ENCODE results near the gene CDC7.

The CDC7 gene

DNA sequence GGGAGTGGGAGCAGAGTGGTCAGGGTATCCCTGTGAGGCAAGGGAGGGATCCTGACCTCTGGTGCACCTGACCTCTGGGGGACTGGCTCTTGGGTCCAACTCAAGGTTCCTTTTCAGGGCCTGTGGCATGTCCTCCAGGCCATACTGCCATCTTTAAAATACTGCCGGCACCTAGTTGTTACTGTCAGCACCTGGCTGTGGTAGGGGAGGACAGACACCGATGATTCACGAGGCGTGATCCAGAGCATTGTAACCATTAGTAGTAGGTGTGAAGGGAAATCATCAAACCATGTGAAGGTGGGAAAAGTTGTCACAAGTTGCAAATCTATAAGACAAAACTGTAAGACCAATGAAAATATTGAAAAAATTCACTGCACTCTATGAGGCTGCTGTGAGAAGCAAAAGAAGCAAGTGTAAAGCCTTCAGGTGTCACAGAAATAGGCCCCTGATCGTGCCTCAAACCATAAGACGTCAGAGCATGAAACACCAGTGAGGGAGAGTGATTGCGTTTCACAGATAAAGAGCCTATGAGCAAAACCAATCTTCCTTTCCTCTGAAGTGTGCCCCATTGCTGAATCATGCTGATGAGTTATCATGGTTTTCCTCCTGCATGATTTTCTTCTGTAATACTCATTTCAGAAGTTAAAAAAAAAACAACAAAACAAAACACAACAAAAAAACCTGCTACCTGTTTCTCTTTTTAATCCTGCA, 55.3 kb downstream of the CDC7 start:
- DNase-seq (ENCODE audit: extremely low read depth, low read depth) = peak; percentile 44
- TF ChIP-seq, protein P1, sequence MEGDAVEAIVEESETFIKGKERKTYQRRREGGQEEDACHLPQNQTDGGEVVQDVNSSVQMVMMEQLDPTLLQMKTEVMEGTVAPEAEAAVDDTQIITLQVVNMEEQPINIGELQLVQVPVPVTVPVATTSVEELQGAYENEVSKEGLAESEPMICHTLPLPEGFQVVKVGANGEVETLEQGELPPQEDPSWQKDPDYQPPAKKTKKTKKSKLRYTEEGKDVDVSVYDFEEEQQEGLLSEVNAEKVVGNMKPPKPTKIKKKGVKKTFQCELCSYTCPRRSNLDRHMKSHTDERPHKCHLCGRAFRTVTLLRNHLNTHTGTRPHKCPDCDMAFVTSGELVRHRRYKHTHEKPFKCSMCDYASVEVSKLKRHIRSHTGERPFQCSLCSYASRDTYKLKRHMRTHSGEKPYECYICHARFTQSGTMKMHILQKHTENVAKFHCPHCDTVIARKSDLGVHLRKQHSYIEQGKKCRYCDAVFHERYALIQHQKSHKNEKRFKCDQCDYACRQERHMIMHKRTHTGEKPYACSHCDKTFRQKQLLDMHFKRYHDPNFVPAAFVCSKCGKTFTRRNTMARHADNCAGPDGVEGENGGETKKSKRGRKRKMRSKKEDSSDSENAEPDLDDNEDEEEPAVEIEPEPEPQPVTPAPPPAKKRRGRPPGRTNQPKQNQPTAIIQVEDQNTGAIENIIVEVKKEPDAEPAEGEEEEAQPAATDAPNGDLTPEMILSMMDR (IDR thresholded peaks at IDR 0.05; ENCODE audit: low read depth, low read length) = no peak

- TF ChIP-seq, protein P1 (IDR thresholded peaks at IDR 0.05; ENCODE audit: low read depth, low read length) = no peak
- DNase-seq (ENCODE audit: extremely low read depth, low read depth) = no peak
These were observed 55.9 kb downstream of the CDC7 start for GRCh38 chr1:91556556-91556955.

DNA sequence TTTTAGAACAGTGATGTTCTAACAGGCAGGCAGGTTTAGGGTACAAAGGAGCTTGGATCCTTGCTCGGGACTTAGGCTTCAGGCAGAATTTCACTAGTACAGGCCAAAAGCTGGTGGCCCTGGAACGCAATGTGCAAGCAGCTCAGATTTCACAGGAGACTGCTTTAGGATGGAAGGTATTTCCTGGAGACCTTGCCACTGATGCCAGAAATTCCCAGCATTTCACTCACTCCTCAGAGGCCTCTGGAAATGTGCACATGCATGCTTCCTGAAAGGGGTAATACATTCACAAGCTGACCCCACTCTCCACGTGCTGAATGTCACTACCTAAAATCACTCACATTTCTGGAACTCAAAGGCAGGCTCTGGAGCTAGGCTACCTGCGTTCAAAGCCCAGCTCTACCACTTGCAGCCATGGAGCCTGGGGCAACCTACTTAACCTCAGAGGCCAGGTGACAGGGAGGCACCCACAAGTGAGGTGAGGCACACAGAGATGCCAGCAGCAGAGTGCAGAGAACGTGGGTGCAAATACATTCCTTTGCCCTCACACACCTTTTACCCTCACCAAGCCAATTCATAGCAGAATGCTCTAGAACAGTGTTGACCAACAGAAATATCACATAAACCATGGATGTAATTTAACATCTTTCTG, 56.5 kb downstream of the CDC7 start:
- TF ChIP-seq, protein P1 (IDR thresholded peaks at IDR 0.05; ENCODE audit: low read depth, low read length) = no peak
- no peak for DNase-seq (ENCODE audit: extremely low read depth, low read depth)

GRCh38 chr1:91557826-91558225, 57.2 kb downstream of the CDC7 start:
- no peak for DNase-seq (ENCODE audit: extremely low read depth, low read depth)
- TF ChIP-seq, protein P1 (IDR thresholded peaks at IDR 0.05; ENCODE audit: low read depth, low read length) = no peak

DNA sequence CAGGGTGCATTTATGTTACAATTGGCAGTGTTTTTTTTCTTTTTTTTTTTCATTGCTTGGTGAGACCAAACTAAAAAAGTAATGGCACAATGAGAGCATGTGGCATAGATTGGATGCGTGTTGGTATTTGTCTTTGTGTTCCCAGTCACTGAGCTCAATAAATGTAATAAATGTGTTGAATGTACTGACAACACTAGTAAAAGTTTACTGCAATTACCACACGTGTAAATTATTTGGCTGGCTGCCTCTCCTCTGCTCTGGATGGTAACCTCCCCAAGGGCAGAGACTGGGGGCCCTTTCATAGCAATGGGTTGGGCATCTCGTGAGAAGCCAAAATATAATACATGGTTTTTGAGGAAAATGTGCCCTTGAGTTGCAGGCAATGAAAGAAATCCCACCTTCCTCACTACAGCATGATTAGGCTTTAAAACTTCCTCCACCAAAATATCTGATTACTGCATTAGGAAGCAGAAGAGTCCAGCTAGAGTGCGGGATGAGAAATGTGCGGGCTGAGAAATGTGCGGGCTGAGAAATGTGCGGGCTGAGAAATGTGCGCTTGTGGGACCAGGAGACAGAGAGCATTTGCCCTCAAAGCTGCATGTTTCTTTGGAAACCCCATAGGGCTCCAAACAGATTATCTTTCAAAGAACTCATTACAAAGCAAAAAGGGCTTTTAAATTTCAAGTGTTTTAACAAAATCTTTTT, 58.5 kb downstream of the CDC7 start:
- no peak for DNase-seq (ENCODE audit: extremely low read depth, low read depth)
- TF ChIP-seq, protein P1 (IDR thresholded peaks at IDR 0.05; ENCODE audit: low read depth, low read length) = no peak

DNA sequence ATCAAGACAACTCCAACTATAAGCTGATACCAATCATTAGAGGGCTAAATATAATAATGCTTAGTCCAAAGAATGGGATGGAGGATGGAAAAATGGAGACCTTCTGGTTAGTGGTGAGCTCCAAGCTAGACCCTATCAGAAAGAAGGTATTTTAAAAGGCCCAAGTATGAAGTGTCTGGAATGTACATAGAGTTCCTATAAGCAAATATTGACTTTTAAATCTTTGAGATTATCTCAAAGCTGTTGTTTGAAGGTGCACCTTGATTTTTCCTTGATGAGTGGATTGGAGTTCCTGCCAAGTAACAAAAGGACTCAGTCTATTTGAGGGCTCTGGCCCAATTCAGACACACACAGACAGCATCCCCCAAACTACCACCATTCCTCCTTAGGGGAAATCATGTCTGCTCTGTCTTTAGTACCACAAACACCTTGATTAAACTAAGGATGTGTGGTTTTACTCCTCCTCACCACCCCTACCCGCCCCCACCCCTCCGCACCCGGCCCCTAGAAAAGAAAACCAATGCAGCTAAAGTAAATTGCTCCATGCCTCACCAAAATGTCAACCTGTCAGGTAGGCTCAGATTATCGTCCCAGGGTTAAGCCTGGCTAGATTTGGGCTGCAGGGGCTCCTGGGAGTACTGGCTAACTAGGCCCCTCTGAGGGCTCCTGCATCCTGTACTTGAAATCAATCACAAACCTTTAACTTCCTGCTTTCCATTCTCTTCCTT, 59.4 kb downstream of the CDC7 start:
- no peak for DNase-seq (ENCODE audit: extremely low read depth, low read depth)
- TF ChIP-seq, protein P1 (IDR thresholded peaks at IDR 0.05; ENCODE audit: low read depth, low read length) = no peak

All from AG09319 (cell line).